HEK293 (cell line): Measurements from ENCODE around the gene PPP1R9B.
A peak's percentile ranks its signal among the peaks of the same experiment; 100 is the strongest.

Source experiments
- CTCF ChIA-PET: fragments of 350-600 bp; formaldehyde crosslinking; extraction: SDS; loops from one replicate; lab custom pipeline; 2021; ENCODE audit warnings: antibody characterized with exemption; lab: Yijun Ruan, JAX
- POLR2A ChIA-PET: fragments of 300-600 bp; formaldehyde crosslinking; extraction: SDS; loops from one replicate; lab custom pipeline; 2020; ENCODE audit warnings: antibody characterized with exemption, inconsistent platforms; lab: Yijun Ruan, JAX
- H3K27ac ChIP-seq: fragments of 200-500 bp; sonication (Bioruptor generic); 2 replicates; pipeline ENCODE4 v1.5.1; 2014; ENCODE audit warnings: low read depth, low read length, control low read depth, inconsistent platforms; ENCODE audit errors: extremely low read depth
- H3K36me3 ChIP-seq, 2 experiments: fragments of 200-500 bp in 1 of 2; sonication (Bioruptor generic) in 1 of 2; 1 replicate in 1 of 2; 2 replicates in 1 of 2; pipeline ENCODE4 v1.5.1; 2014 to 2017; ENCODE audit warnings: inconsistent platforms in 2 of 2, low read length in 2 of 2; ENCODE audit not compliant: control insufficient read depth in 2 of 2, insufficient read depth in 1 of 2
- H3K4me1 ChIP-seq: fragments of 200-500 bp; sonication (Bioruptor generic); 2 replicates; pipeline ENCODE4 v1.5.1; 2014; ENCODE audit warnings: mild to moderate bottlenecking, low read length, inconsistent platforms; ENCODE audit not compliant: control insufficient read depth, insufficient read depth
- H3K4me3 ChIP-seq: 2 replicates; pipeline ENCODE4 v1.5.1; 2011; ENCODE audit warnings: low read depth, mild to moderate bottlenecking, control low read depth, low read length, moderate library complexity
- H3K9me3 ChIP-seq: fragments of 200-500 bp; sonication (Bioruptor generic); 2 replicates; pipeline ENCODE4 v1.5.1; 2014; ENCODE audit warnings: low read depth, low read length, inconsistent platforms; ENCODE audit not compliant: control insufficient read depth, insufficient read depth
- EGR2 ChIP-seq: fragments of 450-650 bp; formaldehyde crosslinking; IDR thresholded peaks from 2 replicates; pipeline ENCODE4 v1.5.1; 2016; ENCODE audit warnings: low read depth, missing biosample characterization, missing genetic modification characterization
- MZF1 ChIP-seq: fragments of 450-650 bp; formaldehyde crosslinking; IDR thresholded peaks from 2 replicates; pipeline ENCODE4 v1.5.1; 2017; ENCODE audit warnings: missing biosample characterization, missing genetic modification characterization, borderline replicate concordance
- TSHZ1 ChIP-seq: fragments of 450-650 bp; formaldehyde crosslinking; IDR thresholded peaks from 2 replicates; pipeline ENCODE4 v1.5.1; 2016; ENCODE audit warnings: missing biosample characterization, missing genetic modification characterization, borderline replicate concordance
- ZFHX2 ChIP-seq: fragments of 450-650 bp; formaldehyde crosslinking; conservative IDR thresholded peaks from 2 replicates; pipeline ENCODE4 v1.5.1; 2016; ENCODE audit warnings: missing biosample characterization, missing genetic modification characterization
- ZNF211 ChIP-seq: fragments of 450-650 bp; formaldehyde crosslinking; IDR thresholded peaks from 2 replicates; pipeline ENCODE4 v1.5.1; 2016; ENCODE audit warnings: low read depth, missing biosample characterization, missing genetic modification characterization
- ZNF248 ChIP-seq: fragments of 450-650 bp; formaldehyde crosslinking; IDR thresholded peaks from 2 replicates; pipeline ENCODE4 v1.5.1; 2017; ENCODE audit warnings: missing biosample characterization, missing genetic modification characterization
- ZNF274 ChIP-seq, 2 experiments: fragments of 200-500 bp in 1 of 2; fragments of 450-650 bp in 1 of 2; sonication (Bioruptor generic) in 1 of 2; formaldehyde crosslinking in 1 of 2; IDR thresholded peaks; 2 replicates each; pipeline versions ENCODE4 v1.5.1 to v1.6.1; 2014 to 2016; ENCODE audit warnings: borderline replicate concordance in 1 of 2, inconsistent platforms in 1 of 2, low read length in 1 of 2, missing biosample characterization in 1 of 2, missing genetic modification characterization in 1 of 2
- ZNF280D ChIP-seq: fragments of 450-650 bp; formaldehyde crosslinking; IDR thresholded peaks from 2 replicates; pipeline ENCODE4 v1.5.1; 2016; ENCODE audit warnings: missing biosample characterization, missing genetic modification characterization
- ZNF311 ChIP-seq: fragments of 450-650 bp; formaldehyde crosslinking; IDR thresholded peaks from 2 replicates; pipeline ENCODE4 v1.5.1; 2017; ENCODE audit warnings: missing biosample characterization, missing genetic modification characterization, borderline replicate concordance
- ZNF366 ChIP-seq: fragments of 450-650 bp; formaldehyde crosslinking; conservative IDR thresholded peaks from 2 replicates; pipeline ENCODE4 v1.5.1; 2016; ENCODE audit warnings: missing biosample characterization, missing genetic modification characterization
- ZNF391 ChIP-seq: fragments of 450-650 bp; formaldehyde crosslinking; IDR thresholded peaks from 2 replicates; pipeline ENCODE4 v1.5.1; 2016; ENCODE audit warnings: low read depth, missing biosample characterization, missing genetic modification characterization, borderline replicate concordance
- ZNF544 ChIP-seq: fragments of 450-650 bp; formaldehyde crosslinking; IDR thresholded peaks from 2 replicates; pipeline ENCODE4 v1.5.0; 2017; ENCODE audit warnings: missing biosample characterization, missing genetic modification characterization
- ZNF558 ChIP-seq: fragments of 450-650 bp; formaldehyde crosslinking; IDR thresholded peaks from 2 replicates; pipeline ENCODE4 v1.5.1; 2016; ENCODE audit warnings: missing biosample characterization, missing genetic modification characterization
- TF ChIP-seq, protein P1 (sequence below): fragments of 450-650 bp; formaldehyde crosslinking; IDR thresholded peaks from 2 replicates; pipeline ENCODE4 v1.5.1; 2017; ENCODE audit warnings: missing biosample characterization, missing genetic modification characterization
- TF ChIP-seq, protein P2 (sequence below): fragments of 450-650 bp; formaldehyde crosslinking; IDR thresholded peaks from 2 replicates; pipeline ENCODE4 v1.5.1; 2017; ENCODE audit warnings: missing biosample characterization, missing genetic modification characterization

PPP1R9B gene

GRCh38 chr17:50103252-50103651, 47.2 kb downstream of the PPP1R9B start:
- no peak overlapping the region for H3K27ac ChIP-seq
- CTCF ChIA-PET = interaction anchor here (0.7 to 4.0 kb wide), 4 partner anchors 9 to 105 kb away, joined by 3 to 31 read pairs (median 12); partner anchors contain the start of gene PDK2
- H3K36me3 ChIP-seq = peaks cover 6 to 68% of the 10 kb centered on the region in 2 experiments; a peak in 2 of 3 replicates
- no peak for TF ChIP-seq ZNF544
- no peak for TF ChIP-seq TSHZ1 (tag by site-specific recombination)
- TF ChIP-seq, protein P1, sequence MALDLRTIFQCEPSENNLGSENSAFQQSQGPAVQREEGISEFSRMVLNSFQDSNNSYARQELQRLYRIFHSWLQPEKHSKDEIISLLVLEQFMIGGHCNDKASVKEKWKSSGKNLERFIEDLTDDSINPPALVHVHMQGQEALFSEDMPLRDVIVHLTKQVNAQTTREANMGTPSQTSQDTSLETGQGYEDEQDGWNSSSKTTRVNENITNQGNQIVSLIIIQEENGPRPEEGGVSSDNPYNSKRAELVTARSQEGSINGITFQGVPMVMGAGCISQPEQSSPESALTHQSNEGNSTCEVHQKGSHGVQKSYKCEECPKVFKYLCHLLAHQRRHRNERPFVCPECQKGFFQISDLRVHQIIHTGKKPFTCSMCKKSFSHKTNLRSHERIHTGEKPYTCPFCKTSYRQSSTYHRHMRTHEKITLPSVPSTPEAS (tag by site-specific recombination) = no peak
- TF ChIP-seq ZNF211 (tag by site-specific recombination) = no peak
- no peak for TF ChIP-seq ZNF274 (IDR thresholded peaks at IDR 0.05; ENCODE audit: low read length)
- no peak for TF ChIP-seq ZNF274 (tag by site-specific recombination; IDR thresholded peaks at IDR 0.05; ENCODE audit: borderline replicate concordance)
- no peak for TF ChIP-seq MZF1 (tag by site-specific recombination)
- TF ChIP-seq ZNF391 (tag by site-specific recombination) = no peak
- TF ChIP-seq ZNF248 = no peak
- no peak for TF ChIP-seq ZNF311 (tag by site-specific recombination)
- TF ChIP-seq EGR2 (tag by site-specific recombination) = no peak
- no peak for TF ChIP-seq ZNF280D (tag by site-specific recombination)
- TF ChIP-seq ZNF366 (tag by site-specific recombination) = no peak
- TF ChIP-seq, all 188 proteins: peak for 0
- POLR2A ChIA-PET = interaction anchor here (1.0 kb wide), 1 partner anchor 9 kb away, joined by 4 read pairs; no protein-coding TSS in a partner anchor
- peaks cover 7% of the 10 kb centered on the region for H3K4me1 ChIP-seq
- H3K9me3 ChIP-seq = no peaks in the 10 kb centered on the region
- H3K4me3 ChIP-seq = no peak overlapping the region

DNA sequence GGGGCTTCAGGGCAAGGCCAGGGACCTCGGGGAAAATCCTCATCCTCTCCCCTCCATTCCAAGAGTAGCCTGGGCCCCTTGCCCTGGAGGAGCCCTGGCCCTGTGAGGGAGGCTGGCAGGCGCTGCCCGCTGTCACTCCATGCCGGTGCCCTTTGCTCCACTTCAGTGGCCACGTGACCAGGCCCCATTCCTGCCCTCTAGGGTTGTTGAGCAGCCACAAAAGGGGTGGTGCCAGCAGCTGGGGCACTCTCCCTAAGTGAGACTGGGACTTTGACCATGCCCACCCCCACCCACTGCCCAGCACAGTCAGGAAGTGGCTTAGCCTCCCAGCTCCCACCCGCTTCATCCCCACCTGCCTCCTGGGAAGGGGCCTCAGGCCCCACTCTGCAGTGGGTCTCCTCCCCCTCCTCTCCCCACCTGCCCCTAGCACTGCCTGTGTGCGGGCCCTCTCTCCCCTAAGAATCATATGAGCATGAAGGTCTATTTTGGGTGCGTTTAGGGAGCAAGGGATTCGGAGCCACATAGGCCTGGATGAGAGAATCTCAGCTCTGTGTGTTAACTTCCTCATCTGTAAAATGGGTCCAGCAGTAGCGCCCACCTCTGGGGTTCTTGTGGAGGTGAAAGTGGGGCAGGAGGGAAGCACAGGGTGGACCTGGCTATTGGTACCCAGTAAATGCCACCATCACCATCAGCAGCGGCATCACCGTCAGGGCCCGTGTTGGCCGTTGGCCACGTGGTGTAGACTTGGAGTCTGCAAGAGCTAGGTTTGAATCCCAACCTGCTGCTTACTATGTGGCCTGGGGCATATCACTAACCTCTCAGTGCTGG, 48.1 kb downstream of the PPP1R9B start:
- H3K4me1 ChIP-seq = peaks cover 7% of the 10 kb centered on the region
- H3K9me3 ChIP-seq = no peaks in the 10 kb centered on the region
- TF ChIP-seq ZFHX2 (tag by site-specific recombination) (0 out of 2 replicates have a peak, but pooled peaks have one; percentile 13), ZNF558 (tag by site-specific recombination) (no peak)
- TF ChIP-seq, protein P2, sequence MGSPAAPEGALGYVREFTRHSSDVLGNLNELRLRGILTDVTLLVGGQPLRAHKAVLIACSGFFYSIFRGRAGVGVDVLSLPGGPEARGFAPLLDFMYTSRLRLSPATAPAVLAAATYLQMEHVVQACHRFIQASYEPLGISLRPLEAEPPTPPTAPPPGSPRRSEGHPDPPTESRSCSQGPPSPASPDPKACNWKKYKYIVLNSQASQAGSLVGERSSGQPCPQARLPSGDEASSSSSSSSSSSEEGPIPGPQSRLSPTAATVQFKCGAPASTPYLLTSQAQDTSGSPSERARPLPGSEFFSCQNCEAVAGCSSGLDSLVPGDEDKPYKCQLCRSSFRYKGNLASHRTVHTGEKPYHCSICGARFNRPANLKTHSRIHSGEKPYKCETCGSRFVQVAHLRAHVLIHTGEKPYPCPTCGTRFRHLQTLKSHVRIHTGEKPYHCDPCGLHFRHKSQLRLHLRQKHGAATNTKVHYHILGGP (tag by site-specific recombination) = no peak
- H3K36me3 ChIP-seq = peaks cover 6 to 68% of the 10 kb centered on the region in 2 experiments; a peak in 2 of 3 replicates
- ChIA-PET CTCF (interaction anchor here (0.8 to 4.0 kb wide), 4 partner anchors 8 to 76 kb away, joined by 3 to 31 read pairs (median 12); partner anchors contain the start of gene PDK2), POLR2A (interaction anchor here (1.0 kb wide), 1 partner anchor 10 kb away, joined by 4 read pairs; no protein-coding TSS in a partner anchor)
- H3K4me3 ChIP-seq = no peak overlapping the region
- no peak overlapping the region for H3K27ac ChIP-seq
